GM18499 (cell line): ENCODE results near the gene POFUT2.

Experiments
- ATAC-seq: cut with Tn5 transposase; IDR thresholded peaks from one replicate; pipeline ENCODE4 v1.9.1; 2021; ENCODE audit warnings: moderate number of reproducible peaks; ENCODE audit not compliant: insufficient read depth, unreplicated experiment

The POFUT2 gene

DNA sequence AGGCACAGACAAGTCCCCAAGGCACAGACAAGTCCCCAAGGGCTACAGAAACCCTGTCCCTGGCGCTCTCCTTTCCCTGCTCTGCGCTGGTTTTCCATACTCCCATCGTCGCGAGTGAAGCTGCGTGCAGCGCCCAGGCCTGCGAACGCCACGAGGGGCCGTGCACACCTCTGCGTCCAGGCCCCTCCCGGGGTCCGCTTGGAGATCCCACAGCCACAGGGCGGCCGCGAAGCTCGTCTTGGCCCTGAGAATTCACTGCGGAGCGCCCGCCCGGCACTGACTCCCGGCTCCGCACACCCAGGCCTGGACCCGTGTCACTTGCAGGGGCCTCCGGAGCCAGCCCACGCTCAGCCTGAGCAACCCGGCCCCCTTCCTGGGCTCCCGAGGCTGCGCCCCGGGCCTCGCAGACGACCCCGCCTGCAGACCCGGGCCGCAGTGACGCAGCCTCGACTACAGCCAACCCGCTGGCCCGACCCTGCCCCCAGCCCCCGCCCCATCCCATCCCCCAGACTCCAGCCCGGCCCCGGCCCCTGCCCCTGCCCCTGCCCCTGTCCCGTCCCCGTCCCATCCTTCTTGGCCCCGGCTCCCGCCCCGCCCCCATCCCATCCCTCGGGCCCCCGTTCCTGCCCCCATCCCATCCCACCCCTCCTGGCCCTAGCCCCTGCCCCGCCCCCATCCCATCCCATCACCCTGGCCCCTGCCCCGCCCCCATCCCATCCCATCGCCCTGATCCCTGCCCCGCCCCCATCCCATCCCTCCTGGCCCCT is 841 bp downstream of the POFUT2 start:
- ATAC-seq = no peak

DNA sequence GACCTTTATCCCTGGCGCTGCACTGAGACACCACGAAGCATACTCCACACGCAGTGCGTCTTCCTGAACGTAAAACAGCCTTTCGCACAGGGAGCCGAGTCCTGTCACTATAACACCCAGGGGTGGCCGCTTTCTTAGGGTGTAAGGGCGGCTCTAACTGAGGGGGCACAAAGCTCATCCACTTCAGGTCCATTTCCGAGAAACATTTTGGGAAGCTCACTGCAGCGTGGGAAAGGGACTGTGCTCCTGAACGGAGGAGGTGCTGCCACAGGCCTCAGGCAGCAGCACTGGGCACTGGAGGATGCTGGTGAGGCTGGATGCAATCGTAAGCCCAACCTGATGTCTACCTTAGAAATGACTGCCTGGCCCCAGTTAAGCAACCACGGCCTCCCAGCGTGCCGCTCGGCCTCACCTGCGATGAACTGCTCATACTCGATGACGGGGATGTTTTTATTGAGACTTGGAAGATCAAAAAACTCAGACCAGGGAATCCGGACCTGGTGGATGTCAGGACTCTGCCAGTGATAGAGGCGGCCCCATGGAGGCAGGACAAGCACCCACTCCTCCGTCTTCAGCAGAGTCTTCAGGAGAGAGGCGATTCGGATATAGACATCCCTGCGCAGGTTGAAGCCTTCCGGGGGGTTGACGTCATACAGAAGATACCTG is 2.3 kb downstream of the POFUT2 start:
- ATAC-seq = no peak

GRCh38 chr21:45284456-45284741 is 3.3 kb downstream of the POFUT2 start:
- ATAC-seq = no peak

GRCh38 chr21:45283611-45284455 is 3.9 kb downstream of the POFUT2 start:
- ATAC-seq = no peak

DNA sequence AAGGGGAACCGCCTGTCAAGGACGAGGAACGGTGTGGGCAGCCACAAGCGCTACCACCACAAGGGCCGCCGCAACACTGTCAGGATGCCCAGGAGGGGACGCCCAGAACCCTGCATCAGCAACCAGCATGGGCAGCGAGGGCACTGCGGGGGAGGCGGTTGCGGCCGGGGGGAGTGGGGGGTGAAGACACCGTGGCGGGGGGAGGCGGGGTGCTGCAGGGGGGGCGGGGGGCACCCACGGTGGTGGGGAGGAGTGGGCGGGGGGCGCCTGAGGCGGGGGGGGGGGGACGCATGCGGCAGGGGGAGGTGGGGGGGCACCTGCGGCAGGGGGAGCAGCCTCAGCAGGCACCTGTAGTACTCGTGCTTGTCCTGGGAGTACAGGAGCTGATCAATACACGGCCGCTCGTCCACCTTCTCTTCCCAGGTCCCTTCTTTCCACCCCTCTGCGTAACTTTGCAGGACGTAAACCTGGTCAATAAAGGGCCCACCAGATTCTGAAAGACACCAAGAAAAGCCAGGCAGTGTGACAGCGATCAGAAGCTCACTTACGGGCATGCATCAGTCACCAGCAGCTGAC is 4.6 kb downstream of the POFUT2 start:
- no peak for ATAC-seq

GRCh38 chr21:45282283-45283034 is 5.2 kb downstream of the POFUT2 start:
- no peak for ATAC-seq

DNA sequence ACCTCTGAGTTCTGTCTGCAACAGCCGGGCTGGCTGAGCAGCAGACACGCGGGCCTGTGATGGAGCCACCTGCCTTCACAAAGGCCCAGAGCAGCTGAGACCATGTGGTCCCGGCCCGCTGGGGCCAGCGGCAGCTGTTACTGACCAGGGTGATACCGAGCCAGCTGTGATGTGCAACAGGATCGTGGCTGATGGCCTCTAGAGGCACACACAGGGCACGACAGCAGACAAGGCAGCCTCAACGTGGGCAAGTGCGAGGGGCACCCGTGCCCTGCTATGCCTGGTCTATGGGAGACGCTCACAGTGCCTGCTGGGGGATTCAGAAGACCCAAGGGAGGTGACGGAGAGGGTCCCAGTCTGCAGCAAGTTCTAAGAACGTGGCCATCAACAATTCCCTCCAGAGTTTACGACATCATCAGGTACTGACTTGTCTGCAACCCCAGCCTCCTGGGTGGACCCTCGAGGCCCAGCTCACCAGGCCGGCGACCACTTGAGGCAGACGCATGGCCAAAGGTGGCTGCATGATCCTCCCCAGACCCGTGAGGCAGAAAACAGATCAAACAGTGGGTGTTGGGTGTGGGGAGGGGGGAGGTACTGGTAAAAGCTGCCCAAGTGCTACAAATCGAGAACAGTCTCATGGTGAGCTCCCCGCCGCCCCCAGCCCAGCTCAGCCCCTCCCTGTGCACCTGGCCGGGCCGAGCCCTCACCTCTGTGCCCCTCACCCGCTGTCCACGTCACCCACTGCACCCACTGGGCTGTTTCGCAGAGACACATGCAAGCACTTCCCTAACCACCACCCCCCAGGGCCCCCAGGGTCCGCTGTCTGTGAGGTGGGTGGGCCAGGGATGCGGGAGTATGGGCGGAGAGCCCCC is 6.0 kb downstream of the POFUT2 start:
- ATAC-seq = no peak

DNA sequence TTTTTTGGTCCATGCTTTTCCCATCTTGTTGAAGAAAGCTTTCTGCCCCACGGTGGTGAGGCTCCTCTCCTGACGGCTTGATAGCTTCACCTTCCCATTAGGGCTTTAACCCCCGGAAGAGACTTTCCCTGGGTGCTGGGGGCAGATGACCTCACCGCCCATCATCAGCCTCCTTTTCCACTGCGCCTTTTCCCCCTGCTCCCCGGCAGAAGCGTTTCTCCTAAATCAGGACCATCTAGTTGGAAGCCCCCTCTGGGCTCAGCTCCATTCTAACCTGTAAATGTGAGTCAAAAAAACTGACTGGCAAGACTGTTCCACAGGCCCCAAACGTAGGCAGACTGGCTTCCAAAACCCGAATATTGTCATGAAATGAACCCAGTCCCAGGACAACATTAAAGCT is 6.7 kb downstream of the POFUT2 start:
- ATAC-seq = no peak

DNA sequence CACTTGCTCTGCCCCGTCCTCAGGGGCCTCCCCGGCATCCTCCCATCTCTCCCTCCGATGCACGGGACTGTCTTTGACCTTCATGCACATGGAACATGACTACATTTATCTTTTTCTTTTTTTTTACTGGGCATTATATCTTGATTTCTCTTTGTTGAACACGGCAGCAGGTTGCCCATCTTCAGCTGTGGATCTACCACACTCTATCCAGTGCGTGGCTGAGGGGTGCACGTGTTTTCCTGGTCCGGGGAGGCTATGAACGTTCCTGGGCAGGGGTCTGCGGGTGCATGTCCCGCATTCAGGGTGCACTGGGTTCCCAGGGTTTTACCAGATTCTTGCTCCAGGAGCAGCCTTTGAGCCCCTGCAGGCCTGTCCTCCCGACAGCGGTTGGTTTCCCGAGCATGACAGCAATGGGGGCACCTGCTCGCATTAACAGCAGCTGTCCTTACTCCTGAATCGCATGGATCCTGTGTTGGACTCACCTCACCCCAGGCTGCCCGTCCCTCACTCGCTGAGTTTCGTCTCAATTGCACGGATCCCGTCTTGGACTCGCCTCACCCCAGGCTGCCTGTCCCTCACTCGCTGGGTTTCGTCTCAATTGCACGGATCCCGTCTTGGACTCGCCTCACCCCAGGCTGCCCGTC is 7.4 kb downstream of the POFUT2 start:
- ATAC-seq = no peak

GRCh38 chr21:45279446-45280177 is 8.1 kb downstream of the POFUT2 start:
- ATAC-seq = no peak

DNA sequence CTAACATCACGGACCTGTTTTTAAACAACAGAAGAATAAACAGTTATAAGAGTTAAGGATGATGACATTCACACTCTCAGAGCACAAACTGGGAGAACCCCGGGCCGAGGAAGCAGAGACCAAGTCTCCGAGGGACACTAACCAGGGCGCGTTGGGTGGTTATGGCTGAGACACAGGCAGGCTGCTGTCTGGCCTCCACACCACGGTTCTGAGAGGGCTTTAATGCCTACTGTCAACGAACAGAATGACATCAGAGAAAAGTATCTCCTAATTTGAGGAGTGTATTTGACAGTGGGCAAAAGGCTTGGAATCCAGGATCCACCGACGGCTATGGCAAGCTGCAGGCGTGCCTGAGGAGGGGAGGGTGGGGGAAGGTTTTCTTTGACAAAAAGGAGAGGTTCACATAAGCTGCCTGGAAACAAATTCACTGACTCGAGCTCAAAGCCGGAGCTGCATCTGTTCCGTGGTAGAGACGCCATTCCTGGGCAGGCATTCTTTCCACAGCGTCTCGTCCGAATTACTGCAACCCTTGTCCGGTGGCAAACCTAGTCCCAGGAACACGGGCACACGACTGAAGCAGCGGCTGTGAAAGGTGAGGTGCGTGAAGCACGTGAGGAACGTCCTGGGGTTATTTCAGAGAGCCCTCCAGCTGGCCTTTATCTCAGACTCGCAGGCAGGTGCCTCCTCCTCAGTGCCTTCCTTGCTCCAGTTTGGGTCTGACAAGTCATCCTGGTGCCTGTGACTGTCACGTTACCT is 9.4 kb downstream of the POFUT2 start:
- ATAC-seq = no peak

GRCh38 chr21:45277101-45278045 is 10.3 kb downstream of the POFUT2 start:
- no peak for ATAC-seq

- no peak for ATAC-seq
Observed at GRCh38 chr21:45276596-45276995, 11.1 kb downstream of the POFUT2 start.

DNA sequence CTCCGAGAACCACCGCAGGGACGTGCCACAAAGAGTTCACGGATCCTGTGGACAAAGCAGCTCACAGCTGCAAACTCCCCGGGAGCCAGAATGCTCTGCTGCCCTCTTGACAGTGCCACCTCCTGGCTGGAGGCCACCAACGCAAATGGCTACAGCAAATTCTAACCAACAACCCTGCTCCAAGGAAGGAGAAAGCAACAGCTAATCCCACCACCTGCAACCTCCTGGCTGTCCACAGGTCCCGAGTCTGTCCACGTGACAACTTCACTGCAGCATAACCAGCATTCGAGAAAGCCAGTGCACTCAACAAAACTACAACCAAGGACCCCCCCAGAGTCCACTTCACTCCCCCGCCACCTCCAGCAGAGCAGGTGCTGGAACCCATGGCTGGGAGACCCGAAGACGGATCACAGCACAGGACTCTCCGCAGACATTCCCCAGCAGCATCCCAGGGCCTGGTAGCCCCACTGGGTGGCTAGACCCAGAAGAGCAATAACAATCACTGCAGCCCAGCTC is 17.3 kb downstream of the POFUT2 start:
- ATAC-seq = no peak

- ATAC-seq = no peak
Observed at GRCh38 chr21:45269861-45270260, 17.8 kb downstream of the POFUT2 start.

- no peak for ATAC-seq
Observed at GRCh38 chr21:45267390-45267760, 20.3 kb downstream of the POFUT2 start.
